GM21825 (cell line): ENCODE results near the gene CADM4.
"Not testable (repeated sequence)": the region's sequence is repeated elsewhere in the genome, so short reads cannot be mapped to it uniquely, and the experiment has no call there.

ENCODE experiments used
- ATAC-seq: cut with Tn5 transposase; IDR thresholded peaks from one replicate; pipeline ENCODE4 v1.9.1; 2021; ENCODE audit warnings: mild to moderate bottlenecking, moderate library complexity; ENCODE audit not compliant: unreplicated experiment

The CADM4 gene, protein sequence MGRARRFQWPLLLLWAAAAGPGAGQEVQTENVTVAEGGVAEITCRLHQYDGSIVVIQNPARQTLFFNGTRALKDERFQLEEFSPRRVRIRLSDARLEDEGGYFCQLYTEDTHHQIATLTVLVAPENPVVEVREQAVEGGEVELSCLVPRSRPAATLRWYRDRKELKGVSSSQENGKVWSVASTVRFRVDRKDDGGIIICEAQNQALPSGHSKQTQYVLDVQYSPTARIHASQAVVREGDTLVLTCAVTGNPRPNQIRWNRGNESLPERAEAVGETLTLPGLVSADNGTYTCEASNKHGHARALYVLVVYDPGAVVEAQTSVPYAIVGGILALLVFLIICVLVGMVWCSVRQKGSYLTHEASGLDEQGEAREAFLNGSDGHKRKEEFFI

DNA sequence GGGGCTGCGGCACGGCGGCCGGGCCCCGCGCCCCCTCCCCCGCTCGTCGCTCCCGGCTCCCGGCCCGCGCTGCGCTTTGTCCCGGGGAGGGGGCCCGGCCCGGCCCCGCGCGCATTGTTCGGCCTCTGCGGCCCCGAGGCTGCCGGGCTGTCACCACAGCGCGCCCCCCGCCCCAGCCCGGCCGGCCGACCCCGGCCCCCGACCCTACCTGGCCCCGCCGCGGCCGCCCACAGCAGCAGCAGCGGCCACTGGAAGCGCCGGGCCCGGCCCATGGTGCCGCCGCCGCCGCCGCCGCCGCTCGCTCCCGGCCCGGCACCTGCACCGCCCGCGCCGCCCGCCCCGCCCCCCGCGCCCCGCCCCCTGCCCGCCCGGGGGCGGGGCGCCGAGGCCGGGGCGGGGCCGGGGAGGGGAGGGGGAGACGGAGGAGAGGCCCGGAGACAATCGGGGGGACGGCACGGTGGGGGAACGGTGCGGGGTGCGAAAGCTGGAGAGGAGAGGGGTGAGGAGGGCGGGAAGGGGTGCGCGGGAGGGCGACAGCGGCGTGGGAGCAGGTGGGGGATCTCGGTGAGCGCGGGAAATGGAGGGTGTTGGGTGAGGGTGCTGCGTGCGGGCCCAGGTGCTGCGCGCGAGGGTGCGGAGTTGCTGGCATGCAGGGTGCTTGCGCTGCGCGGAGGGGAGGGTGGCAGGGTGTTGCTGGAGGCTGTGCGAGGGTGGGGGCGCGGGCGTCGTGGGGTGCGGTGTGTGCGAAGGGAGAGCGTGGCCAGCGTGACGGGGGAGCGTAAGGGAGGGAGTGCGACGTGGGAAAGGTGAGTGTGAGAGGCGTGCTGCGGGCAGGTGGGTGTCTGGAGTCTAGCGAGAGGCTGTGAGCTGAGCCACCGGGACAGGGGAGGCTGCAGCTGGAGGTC is at the start of gene CADM4:
Gene CADM4 (minus strand): TSS at position 332 of the 905 bp plus-strand sequence. CDS start 60 bp downstream, at position 272.
- no peak for ATAC-seq

DNA sequence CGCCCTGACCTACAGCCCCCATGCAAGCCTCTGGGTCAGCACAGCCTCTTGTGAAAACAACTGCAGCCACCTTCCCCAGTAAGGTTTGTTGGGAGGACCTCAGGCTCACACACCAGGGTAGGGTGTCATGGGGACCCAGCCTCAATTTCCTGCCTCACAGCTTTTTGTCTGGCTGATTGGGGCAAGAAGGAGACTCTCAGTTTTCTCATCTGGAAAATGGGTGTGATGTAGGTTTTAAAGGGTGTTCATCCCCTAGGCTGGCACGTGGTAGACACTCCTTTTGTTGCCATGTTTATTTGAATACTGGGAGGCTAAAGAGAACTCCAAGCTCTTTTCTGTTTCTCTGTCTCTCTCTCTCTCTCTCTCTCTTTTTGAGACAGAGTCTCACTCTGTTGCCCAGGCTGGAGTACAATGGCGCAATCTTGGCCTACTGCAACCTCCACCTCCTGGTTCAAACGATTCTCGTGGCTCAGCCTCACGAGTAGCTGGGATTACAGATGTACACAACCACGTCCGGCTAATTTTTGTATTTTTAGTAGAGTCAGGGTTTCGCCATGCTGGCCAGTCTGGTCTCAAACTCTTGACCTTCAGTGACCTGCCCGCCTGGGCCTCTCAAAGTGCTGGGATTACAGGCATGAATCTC is 48.5 kb upstream of the CADM4 start:
- ATAC-seq = no peak

DNA sequence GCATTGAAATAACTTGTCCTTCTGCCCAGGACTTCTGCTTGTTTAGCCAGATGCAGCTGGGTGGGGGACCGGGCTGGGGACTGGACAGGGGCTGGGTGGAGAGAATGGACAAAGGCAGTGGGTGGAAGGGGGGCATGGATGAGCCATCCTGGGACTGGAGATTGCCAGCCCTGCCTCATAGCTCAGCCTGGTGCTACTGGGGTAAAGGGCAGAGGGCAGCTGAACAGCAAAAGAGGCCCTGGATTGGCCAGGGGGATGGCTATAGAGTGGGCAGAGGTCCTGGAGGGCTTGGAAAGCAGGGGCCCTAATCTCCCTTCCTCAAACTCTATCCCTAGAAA is 48.0 kb upstream of the CADM4 start:
- no peak for ATAC-seq

DNA sequence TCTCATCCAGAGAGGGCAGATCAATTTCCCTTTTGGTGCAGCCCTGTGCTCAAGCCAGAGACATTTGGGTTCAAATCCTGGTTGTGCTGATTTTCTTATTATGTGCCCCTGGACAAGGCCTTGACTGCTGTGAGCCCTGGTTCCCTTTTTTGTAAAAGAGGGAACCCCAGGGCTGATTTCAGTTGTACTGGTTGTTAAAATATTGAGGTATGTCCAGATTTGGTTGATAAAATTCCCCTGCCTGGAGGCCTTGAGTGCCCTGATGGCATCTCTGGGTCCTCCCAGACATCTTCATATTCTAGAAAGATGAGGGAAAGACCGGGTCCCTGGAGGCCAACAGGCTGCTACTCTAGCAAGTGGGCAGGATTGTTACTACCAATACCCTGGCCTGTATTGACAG is 44.7 kb upstream of the CADM4 start:
- ATAC-seq = no peak

DNA sequence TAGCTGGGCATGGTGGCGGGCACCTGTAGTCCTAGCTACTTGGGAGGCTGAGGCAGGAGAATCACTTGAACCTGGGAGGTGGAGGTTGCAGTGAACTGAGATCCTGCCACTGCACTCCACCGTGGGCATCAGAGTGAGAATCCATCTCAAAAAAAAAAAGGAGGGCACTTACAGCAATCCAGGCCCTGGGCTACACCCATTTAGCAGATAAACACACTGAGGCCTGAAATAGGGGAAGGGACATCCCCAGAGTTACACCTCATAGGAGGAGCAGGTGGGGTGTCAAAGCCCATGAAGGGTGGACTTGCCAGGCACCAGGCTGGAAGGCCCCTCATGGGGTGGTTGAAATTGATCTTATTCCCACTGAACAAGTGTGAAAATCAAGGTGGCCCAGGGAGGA is 44.3 kb upstream of the CADM4 start:
- ATAC-seq = no peak

DNA sequence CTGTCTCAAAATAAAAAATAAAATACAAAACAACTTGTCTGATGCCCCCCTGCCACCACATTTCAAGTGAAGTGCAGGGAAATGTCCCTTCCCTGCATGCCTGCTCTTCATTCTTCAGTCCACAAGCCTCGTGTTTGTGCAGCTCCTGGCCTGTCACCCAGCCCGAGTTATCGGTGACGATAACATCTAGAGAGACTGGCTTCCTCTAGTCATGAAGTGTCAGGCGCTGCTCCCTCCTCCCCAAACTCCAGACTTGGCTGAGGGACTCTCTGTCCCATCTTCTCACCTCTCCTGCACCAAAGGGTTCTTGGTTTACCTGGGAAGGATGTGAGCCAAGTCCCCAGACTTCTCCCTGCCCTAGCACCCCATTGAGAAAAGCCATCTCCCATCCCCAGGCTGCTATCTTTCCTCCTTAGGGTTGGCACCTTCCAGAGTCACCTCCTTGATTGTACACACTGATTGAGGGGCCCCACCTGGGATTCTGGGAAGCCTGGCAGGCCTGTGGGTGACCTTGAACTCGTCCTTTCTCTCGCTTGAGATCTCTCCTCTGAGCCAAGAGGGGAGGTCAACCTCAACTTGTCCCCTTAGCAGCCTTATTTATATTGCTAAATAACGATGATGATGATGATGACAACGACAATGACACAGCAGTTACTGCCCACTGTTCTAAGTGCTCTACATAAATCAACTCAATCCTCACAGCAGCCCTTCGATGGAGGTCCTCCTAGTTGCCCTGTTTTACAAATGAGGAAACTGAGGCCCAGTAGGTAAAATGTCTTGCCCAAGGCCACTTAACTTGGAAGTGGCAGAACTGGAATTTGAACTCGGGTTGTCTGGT is 43.4 kb upstream of the CADM4 start:
- ATAC-seq = no peak

DNA sequence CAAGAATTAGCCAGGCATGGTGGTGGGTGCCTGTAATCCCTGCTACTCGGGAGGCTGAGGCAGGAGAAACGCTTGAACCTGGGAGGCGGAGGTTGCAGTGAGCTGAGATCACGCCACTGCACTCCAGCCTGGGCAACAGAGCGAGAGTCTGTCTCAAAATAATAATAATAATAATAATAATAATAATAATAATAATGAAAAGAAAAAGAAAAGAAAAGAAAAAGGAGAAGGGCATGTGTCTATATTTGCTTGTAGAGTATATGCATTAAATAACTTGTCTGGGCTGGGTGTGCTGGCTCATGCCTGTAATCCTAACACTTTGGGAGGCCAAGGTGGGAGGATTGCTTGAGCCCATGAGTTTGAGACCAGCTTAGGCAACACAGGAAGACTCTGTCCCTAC is 42.6 kb upstream of the CADM4 start:
- not testable (repeated sequence) for ATAC-seq

DNA sequence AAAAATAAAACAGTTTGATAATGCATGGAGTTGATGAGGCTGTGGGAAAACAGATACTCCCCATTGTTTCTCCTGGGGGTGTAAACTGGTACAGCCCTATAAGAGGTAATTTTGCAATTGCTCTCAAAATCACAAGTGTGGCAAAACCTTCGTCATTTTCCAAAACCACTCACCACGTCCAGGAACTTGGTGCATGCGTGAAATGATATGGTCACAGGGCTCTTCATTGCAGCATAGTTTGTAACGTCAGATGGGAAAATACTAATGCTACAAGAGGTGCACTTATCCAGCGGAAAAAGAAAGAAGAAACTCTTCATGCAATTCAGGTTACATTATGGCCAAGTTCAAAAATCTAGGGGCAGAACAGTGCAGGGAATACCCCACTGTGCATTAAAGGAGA is 42.2 kb upstream of the CADM4 start:
- ATAC-seq = no peak

DNA sequence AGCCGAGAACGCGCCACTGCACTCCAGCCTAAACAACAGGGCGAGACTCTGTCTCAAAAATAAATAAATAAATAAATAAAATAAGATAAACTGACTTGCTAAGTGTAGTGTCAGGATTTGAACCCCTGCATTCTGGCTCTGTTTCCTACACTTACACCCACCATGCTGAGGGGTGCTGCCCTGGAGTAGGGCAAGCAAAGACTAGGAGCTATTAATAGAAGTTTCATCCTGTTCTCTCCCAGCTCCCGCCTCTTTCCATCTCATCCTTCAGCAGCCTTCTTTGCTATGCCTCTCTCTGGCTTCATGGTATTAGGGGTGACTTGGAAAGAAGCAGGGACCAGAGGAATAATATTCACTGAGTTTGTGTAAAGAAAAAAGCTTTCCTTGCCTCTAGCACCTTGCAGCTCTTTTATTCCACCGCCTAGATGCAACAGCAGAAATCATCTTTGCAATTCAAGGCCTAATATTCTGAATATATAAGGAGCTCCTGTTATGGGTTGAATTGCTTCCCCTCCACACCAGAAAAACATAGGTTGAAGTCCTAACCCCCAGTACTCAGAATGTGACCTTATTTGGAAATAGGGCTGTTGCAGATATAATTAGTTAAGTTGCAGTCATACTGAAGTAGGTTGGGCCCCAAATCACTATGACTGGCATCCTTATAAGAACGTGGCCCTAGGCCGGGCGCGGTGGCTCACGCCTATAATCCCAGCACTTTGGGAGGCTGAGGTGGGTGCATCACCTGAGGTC is 39.0 kb upstream of the CADM4 start:
- no peak for ATAC-seq

DNA sequence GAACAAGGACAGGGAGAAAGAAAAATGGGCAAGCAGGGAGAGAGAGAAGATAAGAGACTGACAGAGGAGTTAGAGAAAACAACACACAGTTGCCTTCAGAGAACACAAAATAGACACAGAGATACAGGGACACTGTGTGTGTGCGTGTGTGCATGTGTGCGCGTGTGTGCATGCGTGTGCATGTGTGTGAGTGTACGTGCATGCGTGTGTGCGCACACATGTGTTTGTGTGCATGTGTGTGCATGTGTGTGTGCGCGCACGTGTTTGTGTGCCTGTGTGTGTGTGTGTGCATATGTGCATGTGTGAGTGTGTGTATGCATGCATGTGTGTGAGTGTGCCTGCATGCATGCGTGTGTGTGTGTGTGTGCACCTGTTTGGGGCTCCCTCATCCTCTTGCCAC is 36.3 kb upstream of the CADM4 start:
- no peak for ATAC-seq

DNA sequence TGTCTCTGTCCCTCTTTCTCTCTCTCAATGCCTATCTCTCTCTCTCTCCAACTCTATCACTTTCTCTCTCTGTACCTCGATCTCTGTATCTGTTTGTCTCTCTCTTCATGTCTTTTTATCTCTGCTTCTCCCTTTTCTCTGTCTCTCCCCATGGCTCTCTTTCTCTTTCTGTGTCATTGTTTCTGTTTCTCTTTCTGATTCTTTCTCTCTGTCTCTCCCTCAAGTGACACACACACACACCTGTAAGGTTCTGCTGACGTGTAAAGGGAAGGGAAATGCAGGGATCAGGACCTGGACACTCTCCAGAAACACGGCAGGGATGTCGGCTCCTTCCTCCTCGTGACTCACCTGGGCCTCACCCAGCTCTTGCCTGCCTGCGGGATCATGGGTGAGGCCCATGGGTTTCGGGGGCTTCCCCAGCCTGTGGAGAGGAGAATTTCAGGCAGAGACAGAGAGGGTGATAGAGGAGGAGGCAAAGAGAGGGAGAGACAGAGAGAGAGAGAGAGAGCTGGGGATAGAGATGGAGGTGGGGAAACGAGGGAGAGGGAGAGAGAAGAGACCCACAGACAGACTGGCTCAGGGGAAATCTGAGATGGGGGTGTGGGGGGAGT is 35.7 kb upstream of the CADM4 start:
- ATAC-seq = no peak

DNA sequence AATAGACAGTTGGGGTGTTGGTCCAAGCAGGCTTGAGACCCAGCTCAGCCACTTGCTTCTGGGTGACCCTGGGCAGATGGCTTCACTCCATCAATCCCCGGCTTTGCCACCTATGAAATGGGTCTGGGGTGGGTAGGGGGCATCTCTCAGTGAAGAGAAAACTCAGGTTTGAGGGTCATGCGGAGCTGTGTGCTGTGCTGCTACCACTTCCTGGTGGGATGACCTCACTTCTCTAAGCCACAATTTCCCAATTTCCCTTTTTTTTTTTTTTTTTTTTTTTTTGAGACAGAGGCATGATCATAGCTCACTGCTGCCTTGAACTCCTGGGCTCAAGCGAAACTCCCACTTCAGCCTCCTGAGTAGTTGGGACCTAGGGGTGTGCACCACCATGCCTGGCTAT is 34.9 kb upstream of the CADM4 start:
- ATAC-seq = no peak

DNA sequence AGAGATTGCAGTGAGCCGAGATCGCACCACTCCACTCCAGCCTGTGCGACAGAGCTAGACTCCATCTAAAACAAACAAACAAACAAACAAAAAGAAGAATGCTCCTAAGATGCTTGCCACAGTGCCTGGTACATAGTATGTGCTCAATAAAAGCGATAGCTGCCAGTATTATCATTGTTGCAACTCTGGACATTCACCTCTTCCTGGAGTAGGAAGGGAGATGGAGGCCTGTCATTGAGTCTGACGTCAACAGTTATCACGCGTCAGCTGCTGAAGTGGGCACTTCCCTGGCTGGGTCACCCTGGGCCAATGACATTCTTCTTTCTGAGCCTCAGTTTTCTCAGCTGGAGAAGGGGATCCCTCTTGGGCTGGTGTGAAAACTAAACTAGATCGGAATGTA is 34.5 kb upstream of the CADM4 start:
- no peak for ATAC-seq

DNA sequence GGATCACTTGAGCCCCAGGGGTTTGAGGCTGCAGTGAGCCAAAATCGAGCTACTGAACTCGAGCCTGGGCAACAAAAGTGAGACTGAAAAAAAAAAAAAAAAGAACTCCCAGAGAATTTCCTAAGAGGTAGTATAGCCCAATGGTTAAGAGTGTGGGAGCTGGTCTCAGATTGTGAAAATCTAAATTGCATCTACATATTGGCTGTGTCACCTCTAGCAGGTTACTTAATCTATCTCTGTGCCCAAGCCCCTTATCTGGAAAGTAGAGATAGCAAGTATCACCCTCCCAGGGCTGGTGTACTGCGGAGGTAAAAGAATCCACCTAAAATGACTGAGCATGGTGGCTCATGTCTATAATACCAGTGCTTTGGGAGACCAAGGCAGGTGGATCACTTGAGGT is 34.0 kb upstream of the CADM4 start:
- no peak for ATAC-seq

DNA sequence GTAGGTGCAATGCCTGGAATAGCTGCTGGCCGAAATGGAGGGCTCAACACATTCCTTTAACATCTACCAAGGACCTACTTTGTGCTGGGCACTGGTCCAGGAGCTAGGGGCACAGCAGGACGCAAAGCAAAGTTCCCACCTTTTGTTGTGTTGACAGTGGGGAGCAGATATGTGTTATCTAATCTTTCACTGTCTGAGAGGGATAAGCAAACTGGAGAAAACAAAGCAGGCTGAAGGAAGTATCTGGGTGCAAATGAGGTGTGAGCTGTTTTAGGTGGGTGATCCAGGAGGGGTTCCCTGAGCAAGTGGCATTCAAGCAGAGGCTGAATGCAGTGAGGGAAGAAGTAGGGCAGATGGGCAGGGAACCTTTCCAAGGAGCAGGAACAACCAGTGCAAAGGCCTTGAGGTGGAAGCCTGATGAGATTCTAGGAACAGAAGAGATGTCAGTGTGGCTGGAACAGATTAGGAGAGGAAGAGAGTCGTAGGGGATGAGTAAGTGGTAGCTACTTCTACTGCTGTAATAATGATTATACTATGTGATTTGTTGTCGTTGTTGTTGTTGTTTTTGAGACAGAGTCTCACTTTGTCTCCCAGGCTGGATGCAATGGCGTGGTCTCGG is 32.5 kb upstream of the CADM4 start:
- ATAC-seq = no peak

DNA sequence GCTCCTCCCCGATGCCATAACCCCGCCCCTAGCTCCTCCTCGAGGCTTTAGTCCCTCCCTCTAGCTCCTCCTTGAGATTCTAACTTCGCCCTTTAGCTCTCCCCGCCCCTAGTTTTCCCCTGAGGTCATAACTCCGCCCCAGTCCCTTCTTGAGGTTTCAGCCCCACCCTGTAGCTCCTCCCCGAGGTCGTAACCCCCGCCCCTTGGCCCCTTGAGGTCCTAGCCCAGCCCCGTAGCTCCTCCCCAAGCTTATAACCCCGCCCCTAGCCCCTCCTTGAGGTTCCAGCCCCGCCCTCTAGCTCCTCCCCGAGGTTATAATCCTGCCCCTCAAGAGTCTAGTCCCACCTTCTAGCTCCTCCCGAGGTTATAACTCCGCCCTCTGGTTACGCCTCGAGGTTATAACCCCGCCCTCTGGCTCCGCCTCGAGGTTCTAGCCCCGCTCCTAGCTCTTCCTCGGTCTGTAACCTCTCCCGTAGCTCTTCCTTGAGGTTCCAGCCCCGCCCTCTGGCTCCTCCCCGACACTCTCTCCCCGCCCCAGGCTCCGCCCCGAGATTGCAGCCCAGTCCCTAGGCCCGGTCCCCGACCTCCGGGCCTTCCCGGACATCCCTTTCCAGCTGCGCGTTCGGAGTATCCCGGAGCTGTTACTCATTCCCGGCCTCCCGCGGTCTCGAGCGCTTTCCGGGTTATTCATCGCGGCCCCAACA is 28.9 kb upstream of the CADM4 start:
- ATAC-seq = peak; percentile 82

DNA sequence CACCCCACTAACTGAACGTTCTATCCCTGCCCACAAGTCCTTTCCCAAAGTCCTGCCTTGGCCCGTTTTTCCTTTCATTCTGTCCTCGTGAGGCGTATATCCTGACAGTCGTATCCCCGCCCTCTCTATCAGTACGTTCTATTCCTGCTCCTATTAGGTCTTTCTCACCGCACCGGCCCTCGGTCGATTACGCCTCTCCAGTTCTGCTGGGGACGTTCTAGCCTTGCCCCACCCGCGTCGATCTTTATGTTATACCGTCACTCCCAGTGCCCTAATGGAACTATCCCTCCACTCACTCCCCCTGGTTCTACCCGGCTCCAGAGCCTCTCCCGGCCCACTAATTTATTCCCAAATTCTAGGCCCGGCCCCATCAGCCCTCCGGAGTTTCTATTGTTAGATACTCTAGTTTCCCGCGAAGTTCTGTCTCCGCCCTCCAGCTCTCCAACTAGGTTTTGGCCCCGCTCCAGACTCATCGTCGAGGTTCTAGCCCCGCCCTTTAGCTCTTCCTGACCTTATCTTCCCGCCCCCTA is 28.3 kb upstream of the CADM4 start:
- ATAC-seq = no peak

DNA sequence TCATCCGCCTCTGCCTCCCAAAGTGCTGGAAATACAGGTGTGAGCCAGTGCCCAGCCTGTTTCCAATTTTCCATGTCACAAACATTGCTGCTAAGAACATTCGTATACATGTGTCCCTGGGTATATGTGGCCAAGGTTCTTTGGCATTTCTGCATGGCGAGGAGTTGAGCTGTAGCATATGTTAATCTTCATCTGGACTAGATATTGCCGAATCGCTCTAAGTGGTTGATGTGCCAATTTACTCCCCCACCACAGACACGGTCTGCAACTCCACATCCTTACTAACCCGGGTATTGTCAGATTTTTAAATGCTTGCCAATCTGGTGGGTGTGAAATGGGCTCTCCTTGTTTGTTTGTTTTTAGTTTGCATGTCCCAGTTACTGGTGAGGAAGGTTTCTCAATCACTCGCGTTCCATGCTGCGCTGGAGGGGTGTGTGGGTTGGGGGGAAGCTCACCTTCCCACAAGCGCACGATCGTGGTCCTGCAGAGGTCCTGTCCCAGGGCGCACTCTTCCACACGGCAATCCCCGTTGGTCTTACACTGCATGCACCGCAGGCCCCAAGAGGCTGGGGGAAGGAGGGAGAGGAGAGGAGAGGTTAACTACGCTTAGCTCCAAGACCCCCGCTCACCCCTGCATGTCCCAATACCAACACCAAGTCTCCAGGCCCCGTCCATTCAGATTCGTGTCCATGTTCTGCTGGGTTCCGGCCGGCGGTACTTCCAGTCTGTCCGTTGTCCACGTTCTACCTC is 27.7 kb upstream of the CADM4 start:
- ATAC-seq = no peak
